SK-N-SH treated with all-trans-retinoic acid at 6 μM for 48 hours (cell line): Measurements from ENCODE around the gene TMEM270.

ENCODE experiments used
- ESRRG ChIP-seq: fragments of 250-450 bp; sonication (Bioruptor Pico); IDR thresholded peaks from 2 replicates; pipeline ENCODE4 v1.6.1; 2021; ENCODE audit warnings: mild to moderate bottlenecking
- GLIS3 ChIP-seq: fragments of 250-450 bp; sonication (Bioruptor Pico); IDR thresholded peaks from 2 replicates; pipeline ENCODE4 v1.5.0; 2020; ENCODE audit warnings: mild to moderate bottlenecking, moderate library complexity
- ZFP30 ChIP-seq: fragments of 450-650 bp; formaldehyde crosslinking; IDR thresholded peaks from 2 replicates; pipeline ENCODE4 v1.5.0; 2022; ENCODE audit warnings: mild to moderate bottlenecking, moderate library complexity
- TF ChIP-seq, protein P1 (sequence below): fragments of 250-450 bp; sonication (Bioruptor Pico); IDR thresholded peaks from 2 replicates; pipeline ENCODE4 v1.8.0; 2020; ENCODE audit warnings: mild to moderate bottlenecking, moderate library complexity, borderline replicate concordance

GRCh38 chr7:73840715-73841379 lies 20.1 kb upstream of the TMEM270 start:
- TF ChIP-seq, protein P1, sequence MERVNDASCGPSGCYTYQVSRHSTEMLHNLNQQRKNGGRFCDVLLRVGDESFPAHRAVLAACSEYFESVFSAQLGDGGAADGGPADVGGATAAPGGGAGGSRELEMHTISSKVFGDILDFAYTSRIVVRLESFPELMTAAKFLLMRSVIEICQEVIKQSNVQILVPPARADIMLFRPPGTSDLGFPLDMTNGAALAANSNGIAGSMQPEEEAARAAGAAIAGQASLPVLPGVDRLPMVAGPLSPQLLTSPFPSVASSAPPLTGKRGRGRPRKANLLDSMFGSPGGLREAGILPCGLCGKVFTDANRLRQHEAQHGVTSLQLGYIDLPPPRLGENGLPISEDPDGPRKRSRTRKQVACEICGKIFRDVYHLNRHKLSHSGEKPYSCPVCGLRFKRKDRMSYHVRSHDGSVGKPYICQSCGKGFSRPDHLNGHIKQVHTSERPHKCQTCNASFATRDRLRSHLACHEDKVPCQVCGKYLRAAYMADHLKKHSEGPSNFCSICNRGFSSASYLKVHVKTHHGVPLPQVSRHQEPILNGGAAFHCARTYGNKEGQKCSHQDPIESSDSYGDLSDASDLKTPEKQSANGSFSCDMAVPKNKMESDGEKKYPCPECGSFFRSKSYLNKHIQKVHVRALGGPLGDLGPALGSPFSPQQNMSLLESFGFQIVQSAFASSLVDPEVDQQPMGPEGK, result no peak
- TF ChIP-seq ZFP30 (CRISPR knock-in tag) (no peak), ESRRG (CRISPR knock-in tag) (no peak), GLIS3 (CRISPR knock-in tag) (no peak)
